ENCODE measurements around the gene GAREM2. TPM values are rescaled to one million over a fixed set of nuclear protein-coding genes. Genes with fewer than 3 reads are reported as not detected.
"Not testable (repeated sequence)": the region's sequence is repeated elsewhere in the genome, so short reads cannot be mapped to it uniquely, and the experiment has no call there.

GAREM2 gene
- total RNA-seq, 1 donor from 2014 or later: 3.1 TPM

GRCh38 chr2:26162963-26163362, 9.9 kb upstream of the GAREM2 start:
- ATAC-seq (ENCODE audit: low read depth) (no peak), DNase-seq (no peak)
- ChIA-PET POLR2A (no interaction called here), CTCF (no interaction called here)
- Mint-ChIP-seq H3K27ac (no peak overlapping the region), H3K27me3 (peaks cover 2% of the 10 kb centered on the region), H3K36me3 (ENCODE audit: low read depth) (no peaks in the 10 kb centered on the region), H3K4me3 (no peak overlapping the region), H3K4me1 (no peaks in the 10 kb centered on the region), H3K9me3 (no peaks in the 10 kb centered on the region)
- intact Hi-C loops (cut with micrococcal nuclease): no loop called here
- no peak for TF ChIP-seq CTCF (IDR thresholded peaks at IDR 0.05)

- Mint-ChIP-seq H3K27me3 (peaks cover 3% of the 10 kb centered on the region), H3K4me3 (no peak overlapping the region), H3K27ac (no peak overlapping the region), H3K4me1 (no peaks in the 10 kb centered on the region), H3K9me3 (no peaks in the 10 kb centered on the region), H3K36me3 (ENCODE audit: low read depth) (no peaks in the 10 kb centered on the region)
- DNase-seq (no peak), ATAC-seq (ENCODE audit: low read depth) (no peak)
- intact Hi-C loops (cut with micrococcal nuclease): no loop called here
- POLR2A ChIA-PET: no interaction called here
- TF ChIP-seq CTCF (IDR thresholded peaks at IDR 0.05): no peak
- CTCF ChIA-PET: no interaction called here
Observed at GRCh38 chr2:26164231-26164630, 8.7 kb upstream of the GAREM2 start.

DNA sequence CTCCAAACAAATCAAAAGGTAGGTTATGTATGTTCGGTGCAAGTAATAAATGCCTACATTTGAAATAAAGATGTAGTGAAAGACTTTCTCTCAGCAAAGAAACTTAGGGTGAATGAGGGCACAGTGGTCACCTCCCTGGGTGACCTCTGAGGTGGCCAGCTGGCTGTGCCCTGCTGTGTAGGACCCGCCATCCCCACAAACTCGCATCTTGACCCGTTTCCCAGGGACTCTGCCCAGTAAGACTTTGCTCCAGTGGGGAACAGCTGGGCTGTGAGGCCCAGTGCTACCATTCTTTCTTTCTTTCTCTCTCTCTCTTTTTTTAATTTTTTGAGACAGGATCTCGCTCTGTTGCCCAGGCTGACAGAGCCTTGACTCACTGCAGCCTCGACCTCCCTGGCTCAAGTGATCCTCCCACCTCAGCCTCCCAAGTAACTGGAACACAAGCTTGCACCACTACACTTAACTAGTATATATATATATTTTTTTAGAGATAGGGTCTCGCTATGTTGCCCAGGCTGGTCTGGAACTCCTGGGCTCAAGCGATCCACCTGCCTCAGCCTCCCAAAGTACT, 8.2 kb upstream of the GAREM2 start:
- Mint-ChIP-seq H3K9me3 (no peaks in the 10 kb centered on the region), H3K36me3 (ENCODE audit: low read depth) (no peaks in the 10 kb centered on the region), H3K4me3 (no peak overlapping the region), H3K4me1 (no peaks in the 10 kb centered on the region), H3K27me3 (peaks cover 6% of the 10 kb centered on the region), H3K27ac (no peak overlapping the region)
- intact Hi-C loops (cut with micrococcal nuclease): no loop called here
- no peak for TF ChIP-seq CTCF (IDR thresholded peaks at IDR 0.05)
- DNase-seq: no peak
- ChIA-PET CTCF (no interaction called here), POLR2A (no interaction called here)
- ATAC-seq (ENCODE audit: low read depth): no peak

DNA sequence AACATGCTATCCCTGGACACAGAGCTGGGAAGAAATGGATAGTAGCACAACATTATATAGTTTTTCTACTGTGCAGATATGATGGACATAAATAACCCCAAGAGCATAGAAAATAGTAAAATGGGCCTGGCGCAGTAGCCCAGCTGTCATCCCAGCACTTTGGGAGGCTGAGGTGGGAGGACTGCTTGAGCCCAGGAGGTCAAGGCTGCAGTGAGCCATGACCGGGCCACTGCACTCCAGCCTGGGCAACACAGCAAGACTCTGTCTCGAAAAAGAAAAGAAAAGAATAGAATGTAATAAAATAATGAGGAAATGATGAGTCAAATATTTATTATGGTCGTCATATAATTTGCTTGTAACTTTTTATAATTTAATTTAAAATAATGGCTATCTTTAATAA, 7.5 kb upstream of the GAREM2 start:
- no peak overlapping the region for H3K27ac Mint-ChIP-seq
- ChIA-PET CTCF (no interaction called here), POLR2A (no interaction called here)
- intact Hi-C loops (cut with micrococcal nuclease): no loop called here
- H3K4me3 Mint-ChIP-seq: no peak overlapping the region
- H3K27me3 Mint-ChIP-seq: peaks cover 11% of the 10 kb centered on the region
- H3K9me3 Mint-ChIP-seq: no peaks in the 10 kb centered on the region
- DNase-seq (no peak), ATAC-seq (ENCODE audit: low read depth) (no peak)
- TF ChIP-seq CTCF (IDR thresholded peaks at IDR 0.05): no peak
- H3K4me1 Mint-ChIP-seq: no peaks in the 10 kb centered on the region
- no peaks in the 10 kb centered on the region for H3K36me3 Mint-ChIP-seq (ENCODE audit: low read depth)

DNA sequence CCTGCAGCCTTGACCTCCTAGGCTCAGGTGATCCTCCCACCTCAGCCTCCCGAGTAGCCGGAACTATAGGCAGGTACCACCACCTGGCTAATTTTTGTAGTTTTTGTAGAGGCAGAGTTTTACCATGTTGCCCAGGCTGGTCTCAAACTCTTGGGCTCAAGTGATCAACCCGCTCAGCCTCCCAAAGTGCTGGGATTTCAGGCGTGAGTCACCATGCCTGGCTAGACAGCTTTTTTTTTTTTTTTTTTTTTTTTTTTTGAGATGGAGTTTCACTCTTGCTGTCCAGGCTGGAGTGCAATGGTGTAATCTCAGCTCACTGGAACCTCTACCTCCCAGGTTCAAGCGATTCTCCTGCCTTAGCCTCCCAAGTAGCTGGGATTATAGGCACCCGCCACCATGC, 6.3 kb upstream of the GAREM2 start:
- ATAC-seq (ENCODE audit: low read depth); intact Hi-C loops (cut with micrococcal nuclease); H3K4me3 Mint-ChIP-seq; H3K36me3 Mint-ChIP-seq (ENCODE audit: low read depth); DNase-seq; H3K27ac Mint-ChIP-seq; CTCF ChIA-PET; H3K9me3 Mint-ChIP-seq; H3K4me1 Mint-ChIP-seq: not testable (repeated sequence)
- H3K27me3 Mint-ChIP-seq: peaks cover 20% of the 10 kb centered on the region
- POLR2A ChIA-PET: interaction anchor here (0.7 kb wide), 2 partner anchors 33 to 172 kb away, joined by 11 to 15 read pairs; no protein-coding TSS in a partner anchor

- H3K27ac Mint-ChIP-seq: no peak overlapping the region
- TF ChIP-seq CTCF (IDR thresholded peaks at IDR 0.05): no peak
Observed at GRCh38 chr2:26168785-26169184, 4.1 kb upstream of the GAREM2 start.

More at GRCh38 chr2:26168785-26169184, 4.1 kb upstream of the GAREM2 start:
- ChIA-PET POLR2A (no interaction called here), CTCF (no interaction called here)
- Mint-ChIP-seq H3K4me1 (peaks cover 12% of the 10 kb centered on the region), H3K9me3 (no peaks in the 10 kb centered on the region), H3K27me3 (peaks cover 28% of the 10 kb centered on the region), H3K36me3 (ENCODE audit: low read depth) (no peaks in the 10 kb centered on the region), H3K4me3 (no peak overlapping the region)
- no peak for ATAC-seq (ENCODE audit: low read depth)
- intact Hi-C loops (cut with micrococcal nuclease): no loop called here
- no peak for DNase-seq

All from activated B cell treated with CpG ODN at 0.5 μM for 24 hours (primary cell).